CD4-positive, alpha-beta memory T cell (primary cell): ENCODE data around the gene NUP210. TPM values are rescaled to one million over a fixed set of nuclear protein-coding genes. Genes with fewer than 3 reads are reported as not detected.

ENCODE experiments used
- CTCF ChIA-PET: fragments of 350-600 bp; sonication (Branson Sonifier 250); formaldehyde crosslinking; loops from one replicate; lab custom pipeline; 2021; ENCODE audit warnings: inconsistent platforms; ENCODE audit not compliant: partially characterized antibody; lab: Charles Lee
- POLR2A ChIA-PET: fragments of 350-600 bp; sonication (Branson Sonifier 250); formaldehyde crosslinking; loops from one replicate; lab custom pipeline; 2021; ENCODE audit not compliant: partially characterized antibody; lab: Charles Lee
- DNase-seq, 5 donors: peaks; one replicate each; pipeline versions ENCODE4 v3.0.0 to v3.0.0-alpha.2; 2020 to 2022; ENCODE audit warnings: mixed read lengths in 1 of 5
- H3K27ac ChIP-seq: one replicate; pipeline ENCODE4 v1.7.0; 2013; ENCODE audit warnings: low read depth, low read length
- H3K27me3 ChIP-seq: 2 replicates; pipeline ENCODE4 v1.7.0; 2013; ENCODE audit warnings: mild to moderate bottlenecking, low read length, moderate library complexity; ENCODE audit not compliant: insufficient read depth
- H3K36me3 ChIP-seq: 2 replicates; pipeline ENCODE4 v1.7.0; 2013; ENCODE audit warnings: mild to moderate bottlenecking, low read length, moderate library complexity; ENCODE audit not compliant: insufficient read depth
- H3K4me1 ChIP-seq: 2 replicates; pipeline ENCODE4 v1.7.0; 2013; ENCODE audit warnings: mild to moderate bottlenecking, low read length, moderate library complexity; ENCODE audit not compliant: insufficient read depth
- H3K4me3 ChIP-seq, 2 donors: one replicate each; pipeline ENCODE4 v1.7.0; 2013; ENCODE audit warnings: low read length in 2 of 2, mild to moderate bottlenecking in 1 of 2
- H3K9me3 ChIP-seq, 2 donors: one replicate each; pipeline ENCODE4 v1.7.0; 2013; ENCODE audit warnings: low read length in 2 of 2, control low read depth in 1 of 2; ENCODE audit not compliant: control insufficient read depth in 1 of 2
- H3K27ac Mint-ChIP-seq, 7 donors: one replicate each; pipeline ENCODE4 v1.8.0; 2020 to 2021; ENCODE audit warnings: mixed read lengths in 7 of 7, mild to moderate bottlenecking in 6 of 7, inconsistent platforms in 3 of 7, moderate library complexity in 3 of 7
- H3K27me3 Mint-ChIP-seq, 2 donors: one replicate each; pipeline ENCODE4 v1.8.0; 2020 to 2021; ENCODE audit warnings: mixed read lengths in 2 of 2
- H3K36me3 Mint-ChIP-seq, 2 donors: one replicate each; pipeline ENCODE4 v1.8.0; 2020 to 2021; ENCODE audit warnings: mixed read lengths in 2 of 2, inconsistent platforms in 1 of 2, mild to moderate bottlenecking in 1 of 2
- H3K4me1 Mint-ChIP-seq, 4 donors: one replicate each; pipeline ENCODE4 v1.8.0; 2020 to 2021; ENCODE audit warnings: mixed read lengths in 4 of 4, mild to moderate bottlenecking in 1 of 4
- H3K4me3 Mint-ChIP-seq, 8 donors: one replicate each; pipeline ENCODE4 v1.8.0; 2020 to 2021; ENCODE audit warnings: mixed read lengths in 8 of 8, mild to moderate bottlenecking in 7 of 8, moderate library complexity in 6 of 8, inconsistent platforms in 3 of 8
- H3K9me3 Mint-ChIP-seq, 8 donors: one replicate each; pipeline ENCODE4 v1.8.0; 2020 to 2021; ENCODE audit warnings: mixed read lengths in 8 of 8, mild to moderate bottlenecking in 5 of 8, inconsistent platforms in 3 of 8, moderate library complexity in 1 of 8
- intact Hi-C: fragments of 100-400 bp; cut with micrococcal nuclease; formaldehyde crosslinking; loops from one replicate; pipeline ENCODE4 v1.15.1; 2023
- polyA plus RNA-seq, 2 donors: library from polyadenylated mRNA; unstranded; fragments of 300-500 nt; fragmentation: Illumina TruSeq; gene quantifications; one replicate each; pipeline ENCODE4 v1.2.3, GENCODE V29; 2021
- total RNA-seq, 2 experiments: library from RNA; stranded (reverse); gene quantifications; one replicate each; pipeline ENCODE4 v1.2.3, GENCODE V29; 2021

The NUP210 gene
- total and polyA plus RNA-seq, 4 experiments from 2014 or later = 20.5 to 149 (median 110) TPM

- DNase-seq = no peak
- CTCF ChIA-PET = no interaction called here
Measured at GRCh38 chr3:13277860-13278531, 142.1 kb downstream of the NUP210 start.

DNA sequence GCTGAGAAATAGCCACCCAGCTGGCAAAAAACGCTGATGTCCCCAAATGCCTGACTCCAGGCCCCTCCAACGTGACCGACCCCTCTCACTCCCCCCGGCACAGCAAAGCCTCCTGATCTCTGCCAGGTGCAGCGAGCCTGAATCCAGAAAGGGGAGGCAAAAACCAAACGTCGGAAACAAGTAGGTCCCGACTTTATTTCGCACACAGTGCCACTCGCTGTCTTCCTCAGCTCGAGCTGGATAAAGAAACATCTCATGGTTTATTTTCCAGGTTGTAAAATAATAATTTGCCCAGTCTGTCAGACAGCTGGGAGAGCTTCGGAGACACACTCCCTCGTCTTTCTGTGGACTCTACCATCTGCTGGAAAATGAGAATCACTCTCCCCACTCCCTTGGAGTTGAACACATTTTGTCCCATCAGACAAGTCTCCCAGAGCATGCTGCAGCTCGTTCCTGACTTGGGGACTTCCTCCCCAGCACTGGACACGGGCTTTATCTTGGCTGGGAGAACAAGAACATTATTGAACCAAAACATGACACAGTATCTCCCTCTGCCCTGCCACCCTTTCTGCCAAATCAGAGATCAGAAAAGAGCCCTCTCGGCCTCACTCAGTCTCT lies 142.8 kb downstream of the NUP210 start:
- Histone ChIP-seq H3K36me3 (no peaks in the 10 kb centered on the region), H3K9me3 (no peaks in the 10 kb centered on the region), H3K4me1 (peaks cover 6% of the 10 kb centered on the region), H3K27me3 (peaks cover 11% of the 10 kb centered on the region), H3K27ac (no peak overlapping the region), H3K4me3 (no peak overlapping the region)
- CTCF ChIA-PET = no interaction called here
- peaks cover 2 to 9% (median 7%) of the 10 kb centered on the region in 4 donors for H3K4me1 Mint-ChIP-seq
- H3K4me3 Mint-ChIP-seq = no peak overlapping the region
- POLR2A ChIA-PET = no interaction called here
- H3K27me3 Mint-ChIP-seq = peaks cover 13 to 20% of the 10 kb centered on the region in 2 donors
- no peak overlapping the region for H3K27ac Mint-ChIP-seq
- no peak for DNase-seq
- intact Hi-C loops = no loop called here
- H3K36me3 Mint-ChIP-seq = peaks cover 0 to 2% of the 10 kb centered on the region in 2 donors
- H3K9me3 Mint-ChIP-seq = peaks cover 0 to 6% (median 0%) of the 10 kb centered on the region in 8 donors

More at GRCh38 chr3:13277860-13278531, 142.1 kb downstream of the NUP210 start:
- Mint-ChIP-seq H3K36me3 (peaks cover 0 to 2% of the 10 kb centered on the region in 2 donors), H3K9me3 (peaks cover 0 to 6% (median 0%) of the 10 kb centered on the region in 8 donors), H3K4me3 (no peak overlapping the region), H3K4me1 (peaks cover 2 to 9% (median 7%) of the 10 kb centered on the region in 4 donors), H3K27me3 (peaks cover 11 to 20% of the 10 kb centered on the region in 2 donors), H3K27ac (no peak overlapping the region)
- Histone ChIP-seq H3K36me3 (no peaks in the 10 kb centered on the region), H3K9me3 (no peaks in the 10 kb centered on the region), H3K4me3 (no peak overlapping the region), H3K27me3 (peaks cover 11% of the 10 kb centered on the region), H3K27ac (no peak overlapping the region), H3K4me1 (peaks cover 6% of the 10 kb centered on the region)
- intact Hi-C loops = no loop called here
- POLR2A ChIA-PET = no interaction called here

- Mint-ChIP-seq H3K36me3 (peaks cover 0 to 1% of the 10 kb centered on the region in 2 donors), H3K4me3 (no peak overlapping the region), H3K4me1 (peaks cover 1 to 6% (median 5%) of the 10 kb centered on the region in 4 donors), H3K27me3 (peaks cover 16 to 19% of the 10 kb centered on the region in 2 donors), H3K27ac (no peak overlapping the region), H3K9me3 (peaks cover 0 to 5% (median 0%) of the 10 kb centered on the region in 8 donors)
- CTCF ChIA-PET = no interaction called here
- H3K27me3 ChIP-seq = peaks cover 4% of the 10 kb centered on the region
- H3K36me3 ChIP-seq = no peaks in the 10 kb centered on the region
- no peak for DNase-seq
- intact Hi-C loops = no loop called here
- no peaks in the 10 kb centered on the region for H3K4me1 ChIP-seq
- POLR2A ChIA-PET = no interaction called here
- H3K9me3 ChIP-seq = no peaks in the 10 kb centered on the region
- no peak overlapping the region for H3K27ac ChIP-seq
- no peak overlapping the region for H3K4me3 ChIP-seq
Measured at GRCh38 chr3:13276438-13277195, 143.5 kb downstream of the NUP210 start.

- no peaks in the 10 kb centered on the region for H3K4me1 ChIP-seq
- ChIA-PET CTCF (interaction anchor here (1.0 kb wide), 1 partner anchor 9 kb away, joined by 3 read pairs; no protein-coding TSS in a partner anchor), POLR2A (interaction anchor here (0.6 kb wide), 1 partner anchor 668 kb away, joined by 3 read pairs; no protein-coding TSS in a partner anchor)
- intact Hi-C loops = no loop called here
- no peak overlapping the region for H3K4me3 ChIP-seq
- Mint-ChIP-seq H3K27me3 (peaks cover 12 to 14% of the 10 kb centered on the region in 2 donors), H3K9me3 (peaks cover 0 to under 1% (median 0%) of the 10 kb centered on the region in 8 donors), H3K4me1 (no peaks in the 10 kb centered on the region), H3K27ac (peak overlapping the region in 1 of 7 donors; percentile 20), H3K36me3 (no peaks in the 10 kb centered on the region), H3K4me3 (no peak overlapping the region)
- H3K27me3 ChIP-seq = no peaks in the 10 kb centered on the region
- H3K9me3 ChIP-seq = no peaks in the 10 kb centered on the region
- no peaks in the 10 kb centered on the region for H3K36me3 ChIP-seq
- H3K27ac ChIP-seq = no peak overlapping the region
- DNase-seq = no peak
Measured at GRCh38 chr3:13275376-13276005, 144.6 kb downstream of the NUP210 start.

GRCh38 chr3:13274551-13275332 lies 145.4 kb downstream of the NUP210 start:
- Mint-ChIP-seq H3K27ac (no peak overlapping the region), H3K36me3 (no peaks in the 10 kb centered on the region), H3K27me3 (peaks cover 11 to 13% of the 10 kb centered on the region in 2 donors), H3K4me3 (no peak overlapping the region), H3K4me1 (no peaks in the 10 kb centered on the region), H3K9me3 (peaks cover 0 to 7% (median 0%) of the 10 kb centered on the region in 8 donors)
- Histone ChIP-seq H3K36me3 (no peaks in the 10 kb centered on the region), H3K27ac (no peak overlapping the region), H3K4me3 (no peak overlapping the region), H3K9me3 (no peaks in the 10 kb centered on the region), H3K27me3 (no peaks in the 10 kb centered on the region), H3K4me1 (no peaks in the 10 kb centered on the region)
- ChIA-PET POLR2A (interaction anchor here (0.6 kb wide), 1 partner anchor 667 kb away, joined by 3 read pairs; no protein-coding TSS in a partner anchor), CTCF (interaction anchor here (1.0 kb wide), 1 partner anchor 9 kb away, joined by 3 read pairs; no protein-coding TSS in a partner anchor)
- intact Hi-C loops = no loop called here
- no peak for DNase-seq

- POLR2A ChIA-PET = no interaction called here
- Mint-ChIP-seq H3K27ac (no peak overlapping the region), H3K9me3 (peaks cover 0 to 8% (median 0%) of the 10 kb centered on the region in 8 donors), H3K4me3 (no peak overlapping the region), H3K27me3 (peaks cover 11 to 13% of the 10 kb centered on the region in 2 donors), H3K4me1 (no peaks in the 10 kb centered on the region), H3K36me3 (no peaks in the 10 kb centered on the region)
- no peak overlapping the region for H3K4me3 ChIP-seq
- H3K27me3 ChIP-seq = no peaks in the 10 kb centered on the region
- H3K9me3 ChIP-seq = no peaks in the 10 kb centered on the region
- no peak for DNase-seq
- H3K4me1 ChIP-seq = no peaks in the 10 kb centered on the region
- intact Hi-C loops = no loop called here
- no peaks in the 10 kb centered on the region for H3K36me3 ChIP-seq
- H3K27ac ChIP-seq = no peak overlapping the region
- CTCF ChIA-PET = no interaction called here
Measured at GRCh38 chr3:13274125-13274524, 146.0 kb downstream of the NUP210 start.
